NK-92 (cell line): Measurements from ENCODE around the gene ABLIM3.

Experiments
- DNase-seq: peaks from one replicate; lab custom pipeline; 2025; ENCODE audit not compliant: unreplicated experiment; lab: John Stamatoyannopoulos, UW

The ABLIM3 gene

GRCh38 chr5:149278451-149279210 lies 137.3 kb downstream of the ABLIM3 start:
- DNase-seq: no peak

- no peak for DNase-seq
These were observed 138.4 kb downstream of the ABLIM3 start for GRCh38 chr5:149279661-149280060.

- no peak for DNase-seq
These were observed 138.8 kb downstream of the ABLIM3 start for GRCh38 chr5:149280124-149280523.

- no peak for DNase-seq
These were observed 139.5 kb downstream of the ABLIM3 start for GRCh38 chr5:149280802-149281201.

- no peak for DNase-seq
These were observed 141.0 kb downstream of the ABLIM3 start for GRCh38 chr5:149282027-149282965.

- no peak for DNase-seq
These were observed 141.7 kb downstream of the ABLIM3 start for GRCh38 chr5:149282966-149283332.

- no peak for DNase-seq
These were observed 142.6 kb downstream of the ABLIM3 start for GRCh38 chr5:149283626-149284480.

GRCh38 chr5:149284501-149284900 lies 143.2 kb downstream of the ABLIM3 start:
- DNase-seq: no peak

GRCh38 chr5:149285153-149285552 lies 143.9 kb downstream of the ABLIM3 start:
- DNase-seq: no peak

- no peak for DNase-seq
These were observed 147.1 kb downstream of the ABLIM3 start for GRCh38 chr5:149288436-149288835.

GRCh38 chr5:149289301-149289700 lies 148.0 kb downstream of the ABLIM3 start:
- DNase-seq: no peak

GRCh38 chr5:149294872-149295829 lies 153.9 kb downstream of the ABLIM3 start:
- no peak for DNase-seq

- DNase-seq: no peak
These were observed 156.2 kb downstream of the ABLIM3 start for GRCh38 chr5:149297340-149298025.

GRCh38 chr5:149298163-149298562 lies 156.9 kb downstream of the ABLIM3 start:
- DNase-seq: no peak

GRCh38 chr5:149298842-149299404 lies 157.6 kb downstream of the ABLIM3 start:
- DNase-seq: no peak

GRCh38 chr5:149299451-149300054 lies 158.3 kb downstream of the ABLIM3 start:
- DNase-seq: no peak

- no peak for DNase-seq
These were observed 159.1 kb downstream of the ABLIM3 start for GRCh38 chr5:149300441-149300840.

GRCh38 chr5:149301049-149301743 lies 159.9 kb downstream of the ABLIM3 start:
- no peak for DNase-seq
